COLO668 (cell line): ENCODE data around the gene PLB1.

Source experiments
- DNase-seq: peaks from one replicate; lab custom pipeline; 2025; ENCODE audit not compliant: unreplicated experiment; lab: John Stamatoyannopoulos, UW

PLB1 gene

GRCh38 chr2:28587526-28588291 is 91.8 kb downstream of the PLB1 start:
- DNase-seq, result no peak

GRCh38 chr2:28588292-28588670 is 92.4 kb downstream of the PLB1 start:
- no peak for DNase-seq

- no peak for DNase-seq
These were observed 94.0 kb downstream of the PLB1 start for GRCh38 chr2:28589746-28590463.

GRCh38 chr2:28590496-28591301 is 94.8 kb downstream of the PLB1 start:
- DNase-seq, result no peak

GRCh38 chr2:28591711-28592335 is 96.0 kb downstream of the PLB1 start:
- DNase-seq, result no peak

- DNase-seq, result no peak
These were observed 96.6 kb downstream of the PLB1 start for GRCh38 chr2:28592481-28592880.

GRCh38 chr2:28593160-28593755 is 97.4 kb downstream of the PLB1 start:
- no peak for DNase-seq

GRCh38 chr2:28594000-28594331 is 98.1 kb downstream of the PLB1 start:
- no peak for DNase-seq

GRCh38 chr2:28594332-28595108 is 98.7 kb downstream of the PLB1 start:
- DNase-seq, result peak; percentile 82

GRCh38 chr2:28595323-28595722 is 99.5 kb downstream of the PLB1 start:
- no peak for DNase-seq

- DNase-seq, result no peak
These were observed 102.6 kb downstream of the PLB1 start for GRCh38 chr2:28598484-28598883.

GRCh38 chr2:28600181-28600580 is 104.3 kb downstream of the PLB1 start:
- DNase-seq, result no peak

GRCh38 chr2:28601616-28602015 is 105.8 kb downstream of the PLB1 start:
- no peak for DNase-seq

- DNase-seq, result no peak
These were observed 106.3 kb downstream of the PLB1 start for GRCh38 chr2:28602136-28602660.

- DNase-seq, result no peak
These were observed 107.1 kb downstream of the PLB1 start for GRCh38 chr2:28602751-28603639.

GRCh38 chr2:28603821-28604220 is 108.0 kb downstream of the PLB1 start:
- DNase-seq, result no peak

GRCh38 chr2:28604284-28604843 is 108.5 kb downstream of the PLB1 start:
- no peak for DNase-seq

- no peak for DNase-seq
These were observed 111.2 kb downstream of the PLB1 start for GRCh38 chr2:28606986-28607441.
